DMS79 treated with DMSO at 0.1 percent for 48 hours (cell line): ENCODE measurements around the gene CACNA2D3.
"Not testable (repeated sequence)": the region's sequence is repeated elsewhere in the genome, so short reads cannot be mapped to it uniquely, and the experiment has no call there.

Experiments used
- DNase-seq: peaks from one replicate; lab custom pipeline; 2025; lab: John Stamatoyannopoulos, UW

CACNA2D3 gene

DNA sequence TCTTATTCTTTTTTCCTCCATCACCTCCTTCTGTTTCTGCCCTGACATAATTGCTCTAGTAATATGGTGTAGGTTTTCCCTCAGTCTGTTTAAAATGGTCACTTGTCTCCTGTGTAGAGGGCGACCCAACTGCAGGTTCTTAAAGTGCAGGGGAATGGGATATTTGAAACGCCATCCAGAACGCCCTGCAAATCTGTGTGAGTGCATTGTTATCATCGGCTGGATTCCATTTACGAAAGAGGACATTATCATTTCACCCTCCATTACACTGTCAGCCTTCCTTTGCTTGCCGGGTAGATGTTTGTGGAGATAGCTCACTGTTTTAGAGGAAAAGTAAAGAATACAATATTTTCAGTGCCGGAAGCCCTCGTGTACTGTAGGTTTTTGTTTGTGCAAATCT is 451.5 kb downstream of the CACNA2D3 start:
- no peak for DNase-seq

DNA sequence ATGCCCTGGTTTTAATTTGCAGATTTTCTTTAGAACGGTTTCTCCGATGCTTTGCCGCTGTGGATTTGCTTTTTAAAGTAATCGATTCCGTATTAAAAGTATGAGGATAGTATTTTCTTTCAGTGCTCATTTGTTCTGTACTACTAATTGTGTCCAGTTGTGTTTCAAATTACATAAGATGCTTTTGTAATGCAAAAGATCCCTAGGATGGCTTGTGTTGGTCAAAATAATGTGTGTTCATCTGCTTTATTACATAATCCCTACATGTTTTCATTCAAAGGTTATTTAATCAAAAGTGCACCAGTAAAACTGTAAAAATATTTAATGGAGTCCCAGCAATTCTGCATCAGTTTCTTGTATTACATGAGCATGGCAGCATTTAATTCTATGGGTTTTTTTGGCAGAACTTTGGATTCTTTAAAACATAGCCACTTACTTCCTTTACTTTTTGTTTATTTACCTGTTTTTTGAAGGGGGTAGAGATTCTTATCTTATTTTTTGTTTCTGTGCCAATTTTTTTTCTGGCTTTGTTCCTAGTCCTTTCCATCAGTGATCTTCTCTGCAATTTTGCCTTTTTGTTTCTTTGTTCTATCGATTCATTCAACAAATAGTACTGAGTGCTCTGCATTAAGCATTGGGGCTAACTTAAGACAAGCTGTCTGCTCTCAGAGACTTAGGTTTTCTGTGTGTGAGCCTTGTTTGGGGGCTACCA is 452.7 kb downstream of the CACNA2D3 start:
- DNase-seq, result peak; percentile 71

DNA sequence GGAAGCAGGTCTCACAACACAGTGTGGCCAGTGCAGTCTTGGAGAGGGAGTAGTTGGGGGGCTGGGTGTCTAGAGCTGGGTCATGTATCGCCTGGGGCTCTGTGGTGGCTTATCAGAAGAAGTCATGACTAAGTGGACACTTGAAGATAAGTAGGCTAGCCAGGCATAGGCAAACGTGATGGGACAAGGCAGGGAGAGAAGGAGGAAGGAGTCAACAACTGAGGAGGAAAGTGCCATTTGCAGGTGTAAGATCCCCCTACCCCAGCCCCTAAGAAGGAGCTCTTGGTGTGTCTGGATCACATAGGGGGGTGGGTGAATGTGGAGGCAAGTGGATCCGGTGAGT is 453.2 kb downstream of the CACNA2D3 start:
- peak; percentile 70 for DNase-seq

DNA sequence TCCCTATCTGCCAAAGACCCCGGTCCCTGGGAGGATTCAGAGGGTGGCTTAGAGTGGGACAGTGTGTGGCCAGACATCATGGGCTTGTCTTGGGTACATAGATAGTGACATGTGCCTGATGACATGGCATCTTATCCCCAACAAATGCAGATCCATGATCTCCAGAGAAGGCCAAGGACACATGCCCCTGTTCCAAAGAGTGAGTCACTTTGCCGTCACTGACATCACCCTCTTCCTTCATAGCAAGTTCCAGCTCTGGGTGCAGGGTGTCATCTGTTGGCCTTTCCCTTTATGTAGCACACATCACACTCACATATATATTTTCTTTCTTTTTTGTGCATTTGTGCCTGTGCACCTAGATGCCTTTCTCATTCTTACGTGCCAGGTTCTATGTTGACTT is 455.0 kb downstream of the CACNA2D3 start:
- DNase-seq, result no peak

DNA sequence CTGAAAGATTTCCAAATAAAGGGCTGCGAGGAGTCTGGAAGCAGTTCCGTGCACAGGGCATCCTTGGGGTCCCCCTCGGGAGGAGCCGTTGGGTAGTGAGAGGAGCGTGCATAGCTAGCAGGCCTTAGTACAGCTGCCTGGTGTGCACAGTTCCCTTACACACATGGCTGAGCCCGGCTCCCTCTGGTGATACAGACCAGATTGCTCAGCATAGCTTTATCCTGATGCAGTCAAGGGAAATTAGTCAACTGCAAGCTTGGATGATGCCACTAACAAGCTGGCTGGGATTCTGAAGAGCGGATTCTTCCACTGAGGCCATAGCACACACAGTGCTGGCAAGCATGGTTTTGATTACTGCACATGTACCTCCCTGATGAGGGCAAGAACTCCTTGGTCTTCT is 456.1 kb downstream of the CACNA2D3 start:
- no peak for DNase-seq

DNA sequence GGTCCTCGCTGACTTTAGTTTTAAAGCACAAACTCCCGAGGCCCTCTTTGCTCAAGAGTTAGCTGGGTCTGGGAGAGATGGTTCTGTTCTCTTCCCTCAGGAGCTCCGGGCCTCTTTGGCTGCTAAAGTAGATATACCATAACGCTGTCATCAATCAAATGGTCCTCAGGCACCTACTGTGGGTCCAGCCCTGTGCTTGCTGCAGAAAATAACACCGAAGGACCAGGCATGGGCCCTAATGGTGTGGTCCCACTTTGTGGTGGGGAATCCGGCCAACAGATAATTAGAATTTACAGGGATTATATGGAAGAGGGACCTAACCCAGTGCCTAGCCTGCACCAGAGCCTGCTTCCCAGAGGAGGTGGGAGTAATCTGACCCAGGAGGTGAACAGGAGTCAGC is 458.1 kb downstream of the CACNA2D3 start:
- DNase-seq, result no peak

DNA sequence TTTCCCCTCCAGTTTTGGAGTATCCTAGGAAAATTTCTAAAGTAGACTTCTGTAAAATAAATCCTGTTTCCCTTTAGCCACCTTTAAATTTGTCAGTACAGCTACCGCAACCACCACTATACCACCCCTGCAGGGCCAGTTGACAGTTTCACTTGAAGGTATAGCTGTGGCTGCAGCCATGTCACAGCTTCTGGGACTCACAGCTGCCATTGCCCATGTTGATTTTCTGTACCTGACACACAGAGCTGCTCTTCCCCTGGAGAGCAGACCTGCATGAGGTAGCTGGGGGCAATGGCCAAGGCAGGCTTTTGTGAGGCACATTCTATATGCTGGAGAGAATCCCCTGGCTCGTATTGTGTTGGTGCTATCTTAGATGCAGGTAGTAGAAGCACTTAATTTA is 460.1 kb downstream of the CACNA2D3 start:
- no peak for DNase-seq

DNA sequence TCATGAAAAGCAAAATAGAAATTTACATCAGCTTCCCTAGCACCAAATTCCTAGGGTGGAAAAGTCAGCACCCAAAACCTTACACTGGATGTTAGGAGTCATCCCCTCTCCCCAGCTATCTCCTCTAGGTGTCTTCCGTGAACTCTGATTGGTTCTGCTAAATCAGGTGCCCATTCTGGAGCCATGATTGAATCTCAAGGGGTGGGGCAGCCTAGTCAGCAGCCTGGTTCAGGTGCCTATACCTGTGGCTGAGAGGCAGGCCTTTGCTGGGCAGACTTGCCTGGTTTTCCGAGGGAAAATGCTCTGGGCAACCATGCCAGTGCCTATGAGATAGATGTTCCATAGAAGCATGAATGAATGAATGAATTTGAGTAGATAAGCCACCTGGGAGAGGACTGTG is 468.8 kb downstream of the CACNA2D3 start:
- DNase-seq, result no peak

DNA sequence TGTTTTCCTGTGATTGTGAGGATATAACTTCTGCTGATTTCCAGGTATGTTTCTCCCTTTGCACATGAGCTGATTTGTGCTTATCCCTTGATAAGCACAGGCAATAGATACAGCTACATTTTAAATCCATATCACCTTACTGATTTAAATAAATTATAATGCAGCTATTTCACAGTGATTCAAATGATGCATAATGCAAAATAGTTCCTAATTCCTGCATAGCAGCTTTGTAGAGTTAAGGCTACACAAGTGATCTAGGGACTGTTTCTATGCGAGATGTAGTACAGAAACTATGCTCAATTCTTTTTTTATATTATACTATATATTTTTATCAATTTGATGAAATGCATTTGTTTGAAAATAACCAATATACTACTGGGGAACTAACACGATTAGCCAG is 471.3 kb downstream of the CACNA2D3 start:
- DNase-seq, result no peak

DNA sequence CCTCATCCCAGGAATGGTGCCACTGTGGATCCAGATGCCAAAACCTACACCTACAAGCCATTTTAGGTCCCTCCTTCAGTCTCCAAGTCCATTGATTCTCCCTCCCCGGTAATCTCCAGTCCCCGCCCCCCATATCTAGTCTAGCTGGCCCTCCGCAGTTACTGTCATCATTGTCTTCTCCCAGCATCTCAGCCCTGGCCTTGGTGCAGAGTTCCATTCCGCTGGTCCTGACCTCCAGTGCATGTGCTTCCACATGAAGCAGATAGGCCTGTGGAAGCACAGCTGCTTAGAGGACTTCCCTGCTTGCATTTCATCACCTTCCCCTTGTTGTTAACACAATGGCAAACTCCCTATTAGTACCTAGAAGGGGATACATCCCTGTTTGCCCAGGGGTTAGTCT is 473.7 kb downstream of the CACNA2D3 start:
- no peak for DNase-seq

DNA sequence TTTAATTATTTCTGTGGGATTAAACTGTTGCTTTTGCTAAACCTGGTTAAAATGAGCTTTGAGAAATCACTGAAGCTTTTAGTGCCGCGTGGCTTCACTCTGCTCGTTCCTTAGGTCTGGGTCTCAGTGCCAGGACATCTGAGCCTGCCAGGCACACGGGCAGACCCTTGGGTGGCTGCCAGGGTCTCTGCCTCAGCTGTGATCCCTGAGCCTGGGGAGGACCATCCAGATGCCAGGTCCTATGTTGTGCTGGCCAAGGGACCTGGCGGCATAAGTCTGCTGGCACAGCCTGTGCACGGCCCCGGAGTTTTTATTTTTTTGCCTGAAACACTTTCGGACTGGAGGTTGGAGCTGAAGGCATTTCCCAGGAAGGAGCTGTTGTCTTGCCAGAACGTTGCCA is 477.4 kb downstream of the CACNA2D3 start:
- peak; percentile 23 for DNase-seq

DNA sequence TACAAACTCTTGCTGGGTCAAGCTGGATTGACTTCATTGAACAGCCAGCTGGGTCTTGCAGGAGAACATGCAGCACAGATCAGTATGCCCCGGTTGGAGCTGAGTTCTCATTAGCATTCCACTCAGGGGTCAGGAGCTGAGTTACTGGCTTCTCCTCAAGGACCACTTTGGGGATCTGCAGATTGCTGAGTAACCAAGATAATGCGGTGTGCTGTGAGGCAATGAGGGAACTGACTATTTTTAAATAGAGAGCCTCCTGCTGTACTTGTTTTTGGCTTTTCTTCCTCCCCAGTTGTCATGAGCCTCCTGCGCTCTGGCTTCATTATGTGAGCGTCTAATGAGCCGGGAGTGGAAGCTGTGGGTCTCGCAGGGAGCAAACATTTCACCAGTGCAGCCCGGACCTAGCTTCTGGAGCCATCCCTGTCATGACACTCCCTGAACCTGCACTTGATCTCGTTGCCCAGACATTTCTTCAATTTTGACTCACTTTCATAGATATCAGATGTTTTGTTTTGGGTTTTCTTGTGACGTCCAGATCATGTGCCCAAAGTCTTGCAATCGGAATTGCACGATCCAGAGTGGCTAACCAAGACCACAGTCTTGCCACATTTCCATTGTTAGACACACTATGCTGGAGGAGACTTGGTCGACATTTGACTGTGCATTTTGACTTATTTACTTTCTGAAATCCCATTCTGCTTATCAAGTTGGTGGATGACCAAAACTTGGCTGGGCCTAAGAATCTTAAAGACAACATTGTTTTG is 478.3 kb downstream of the CACNA2D3 start:
- peak; percentile 31 for DNase-seq

DNA sequence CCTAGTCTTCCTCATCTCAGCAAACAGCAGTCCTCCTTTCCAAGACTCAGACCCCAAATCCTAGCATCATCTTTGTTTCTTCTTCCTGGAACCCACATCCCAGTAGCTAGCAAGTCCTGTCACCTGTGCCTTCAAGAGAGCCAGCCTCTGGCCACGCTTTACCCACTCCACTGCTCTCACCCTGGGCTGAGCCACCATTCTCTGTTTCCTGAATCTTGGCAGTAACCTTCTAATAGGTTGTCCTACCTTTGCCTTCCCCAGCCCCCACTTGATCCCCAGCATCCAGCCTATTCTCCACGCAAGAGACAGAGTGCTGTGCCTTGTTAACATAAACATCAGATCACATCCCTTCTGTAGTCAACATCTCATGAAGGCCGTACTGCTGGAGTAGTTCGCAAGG is 482.1 kb downstream of the CACNA2D3 start:
- no peak for DNase-seq

DNA sequence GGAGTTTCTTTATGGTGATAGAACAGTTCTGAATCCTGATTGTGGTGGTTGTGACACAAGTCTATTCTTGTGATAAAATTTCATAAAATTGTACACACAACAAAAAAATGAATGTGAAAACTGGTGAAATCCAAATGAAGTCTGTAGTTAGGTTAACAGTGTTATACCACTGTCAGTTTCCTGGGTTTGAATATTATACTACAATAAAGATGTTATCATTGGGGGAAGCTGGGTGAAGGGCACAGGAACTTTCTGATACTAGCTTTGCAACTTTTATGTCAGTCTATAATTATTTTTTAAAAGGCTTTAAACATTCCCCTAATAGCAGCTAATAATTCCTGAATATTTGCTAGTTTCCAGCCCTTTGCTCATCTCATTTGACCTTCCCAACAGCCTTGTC is 485.7 kb downstream of the CACNA2D3 start:
- no peak for DNase-seq

DNA sequence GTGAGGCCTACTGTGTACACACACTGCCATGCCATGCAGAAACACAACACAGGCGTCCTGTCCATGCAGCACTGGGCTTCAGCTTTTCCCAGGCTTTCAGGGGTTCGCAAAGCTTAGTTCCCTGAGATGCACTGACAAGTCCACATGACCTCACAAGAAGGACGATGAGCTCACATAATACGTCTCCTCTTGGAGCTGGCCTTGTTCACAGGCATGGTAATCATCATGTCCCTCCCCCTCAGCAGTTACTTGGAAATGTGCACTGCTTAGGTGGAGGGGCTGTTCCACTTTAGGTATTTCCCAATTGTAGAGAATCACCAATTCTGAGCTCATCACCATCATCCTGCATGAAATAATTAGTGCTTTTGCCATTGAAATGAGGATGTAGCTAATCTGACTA is 496.7 kb downstream of the CACNA2D3 start:
- no peak for DNase-seq

DNA sequence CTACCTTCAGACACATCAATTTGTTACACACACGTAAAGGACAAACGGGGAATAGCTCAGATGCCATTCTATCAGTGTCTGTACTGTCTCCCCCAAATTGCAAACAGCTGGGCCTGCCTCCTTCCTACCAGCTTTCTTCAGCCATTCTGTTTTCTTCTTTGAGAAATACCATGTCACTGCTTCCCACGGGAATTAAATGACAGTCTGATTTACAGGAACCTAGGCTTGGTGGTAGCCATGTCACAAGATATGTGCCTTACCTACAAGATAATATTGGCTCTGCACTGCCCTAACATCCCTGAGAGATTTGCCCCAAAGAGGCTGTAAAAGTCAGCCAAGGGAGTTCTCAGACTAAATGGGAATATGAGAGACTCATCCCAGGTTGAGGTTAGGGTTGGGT is 497.2 kb downstream of the CACNA2D3 start:
- DNase-seq, result no peak

DNA sequence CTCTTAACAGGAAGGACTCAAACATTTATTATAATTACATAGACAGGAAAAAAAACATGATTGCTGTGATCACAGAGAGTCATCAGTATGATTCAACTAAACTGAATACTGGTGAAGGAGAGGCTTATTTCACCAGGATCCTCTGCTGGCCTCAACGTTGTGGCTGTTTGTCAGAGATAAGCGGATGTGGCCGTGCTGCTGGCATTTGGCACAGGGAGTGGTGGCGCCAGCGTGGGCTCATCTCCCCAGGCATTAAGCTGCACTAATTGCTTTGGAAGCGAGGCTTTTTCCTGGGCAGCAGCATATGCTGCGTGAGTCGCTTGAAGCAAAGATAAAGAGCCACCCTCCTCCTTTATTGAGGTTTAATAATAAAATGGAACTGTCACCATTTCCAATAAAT is 498.8 kb downstream of the CACNA2D3 start:
- DNase-seq, result no peak

DNA sequence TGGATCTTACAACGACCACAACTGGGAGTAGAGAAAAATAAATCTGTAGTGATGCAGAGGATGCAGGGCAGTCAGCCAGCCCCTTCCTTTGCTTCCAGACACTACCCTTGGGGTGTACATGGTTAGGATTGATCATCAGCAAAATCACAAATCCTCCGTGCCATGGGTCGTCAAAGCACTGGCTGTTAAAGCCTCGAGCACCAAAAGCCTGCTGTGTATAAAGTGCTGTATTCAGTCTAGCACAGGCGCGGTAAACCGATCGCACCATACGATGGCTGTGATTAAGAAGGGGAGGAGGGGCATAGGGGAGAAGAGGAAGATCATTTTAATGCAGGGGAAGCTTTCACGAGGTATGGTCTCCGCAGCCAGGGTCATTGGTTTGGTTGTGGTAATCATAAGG is 500.3 kb downstream of the CACNA2D3 start:
- DNase-seq, result no peak

DNA sequence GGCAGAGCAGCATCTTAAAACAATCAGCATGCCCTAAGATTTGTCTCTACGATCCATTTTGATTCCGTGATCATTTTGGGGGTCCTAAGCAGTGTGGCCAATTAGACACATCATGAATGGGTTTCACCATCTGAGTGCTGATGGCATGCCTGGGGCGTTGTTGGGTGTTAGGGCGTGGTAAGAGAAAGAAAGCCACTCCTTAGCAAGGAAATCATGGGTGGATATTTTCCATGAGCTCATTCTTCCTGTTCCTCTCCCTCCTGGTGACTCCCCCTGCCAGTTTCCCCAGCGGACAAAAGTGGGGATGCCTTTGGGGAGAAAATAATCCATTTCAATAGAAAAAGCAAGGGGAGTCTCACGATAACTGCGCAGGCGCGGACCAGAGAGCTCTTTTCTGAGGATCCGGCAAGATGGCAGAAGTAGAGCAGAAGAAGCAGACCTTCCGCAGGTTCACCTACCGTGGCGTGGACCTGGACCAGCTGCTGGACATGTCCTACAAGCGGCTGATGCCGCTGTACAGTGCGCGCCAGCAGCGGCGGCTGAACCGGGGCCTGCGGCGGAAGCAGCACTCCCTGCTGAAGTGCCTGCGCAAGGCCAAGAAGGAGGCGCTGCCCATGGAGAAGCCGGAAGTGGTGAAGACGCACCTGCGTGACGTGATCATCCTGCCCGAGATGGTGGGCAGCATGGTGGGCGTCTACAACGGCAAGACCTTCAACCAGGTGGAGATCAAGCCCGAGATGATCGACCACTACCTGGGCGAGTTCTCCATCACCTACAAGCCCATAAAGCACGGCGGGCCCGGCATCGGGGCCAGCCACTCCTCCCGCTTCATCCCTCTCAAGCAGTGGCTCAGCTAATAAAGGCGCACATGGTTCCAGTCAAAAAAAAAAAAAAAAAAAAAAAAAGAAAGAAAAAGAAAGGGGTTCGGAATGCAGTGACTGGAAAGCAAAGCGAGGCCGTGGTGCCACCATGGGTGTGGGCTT is 503.7 kb downstream of the CACNA2D3 start:
- no peak for DNase-seq

DNA sequence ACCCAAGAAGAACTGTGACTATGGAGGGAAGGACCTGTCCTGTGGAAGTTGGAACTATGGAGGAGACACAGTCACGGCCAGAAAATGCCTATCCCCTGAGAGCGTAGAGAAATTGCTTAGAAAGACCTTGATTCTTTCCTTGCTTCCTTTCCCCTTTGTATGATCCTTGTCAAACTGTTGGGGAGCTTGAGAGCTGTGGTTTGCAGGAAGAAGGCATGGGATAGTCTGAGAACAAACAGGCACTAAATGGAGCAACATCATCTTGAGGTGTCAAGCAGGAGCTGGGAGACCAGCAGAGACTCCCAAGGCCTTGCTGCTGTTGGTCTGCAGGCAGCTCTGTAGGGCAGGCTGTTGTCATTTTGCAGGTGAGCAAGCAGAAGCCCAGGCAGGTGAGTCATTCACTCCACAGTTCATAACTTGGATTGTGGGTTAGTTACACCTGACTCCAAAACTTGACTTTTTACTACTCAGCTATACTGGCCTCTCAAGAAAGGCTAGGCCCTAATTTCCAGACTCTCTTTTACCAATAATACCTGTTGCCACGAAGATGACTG is 506.6 kb downstream of the CACNA2D3 start:
- DNase-seq, result no peak

DNA sequence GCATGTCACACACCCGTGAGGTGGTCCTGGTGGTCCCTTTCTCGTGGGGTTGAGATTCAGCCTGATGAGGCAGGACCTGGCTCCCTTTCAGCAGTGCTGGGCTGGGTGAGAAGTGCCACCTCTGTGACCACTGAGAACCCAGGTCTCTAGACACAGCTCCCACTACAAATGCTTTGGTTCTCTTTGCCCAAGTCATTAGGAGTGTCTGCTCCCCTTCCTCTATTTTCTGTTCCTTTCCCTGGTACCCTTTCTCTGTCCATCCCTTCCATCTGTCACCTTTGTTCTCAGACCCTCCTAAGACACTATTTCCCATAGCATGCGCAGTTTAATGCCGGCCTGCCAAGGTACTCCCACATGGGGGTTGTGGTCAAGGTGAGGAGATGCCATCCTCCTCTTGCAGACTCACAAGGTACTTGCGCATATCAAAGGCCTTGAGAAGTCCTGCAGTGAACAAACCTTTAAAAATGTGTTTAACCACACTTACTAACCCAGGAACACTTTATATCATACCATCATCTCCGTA is 507.8 kb downstream of the CACNA2D3 start:
- DNase-seq, result no peak

DNA sequence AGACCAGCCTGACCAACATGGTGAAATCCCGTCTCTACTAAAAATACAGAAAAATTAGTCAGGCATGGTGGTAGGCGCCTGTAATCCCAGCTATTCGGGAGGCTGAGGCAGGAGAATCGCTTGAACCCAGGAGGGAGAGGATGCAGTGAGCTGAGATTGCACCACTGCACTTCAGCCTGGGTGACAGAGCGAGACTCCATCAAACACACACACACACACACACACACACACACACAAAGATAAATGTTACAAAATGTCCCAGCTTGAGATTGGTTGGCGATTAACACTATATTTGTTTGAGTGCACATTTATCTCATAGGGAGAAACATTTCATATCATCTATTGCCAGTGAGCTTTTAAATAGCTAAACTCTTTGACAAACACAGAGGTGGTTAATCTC is 508.6 kb downstream of the CACNA2D3 start:
- not testable (repeated sequence) for DNase-seq
